Neural cell (in vitro differentiated cells): Measurements from ENCODE around the gene CRCP. TPM values are rescaled to one million over a fixed set of nuclear protein-coding genes. Genes with fewer than 3 reads are reported as not detected.
"Not testable (repeated sequence)": the region's sequence is repeated elsewhere in the genome, so short reads cannot be mapped to it uniquely, and the experiment has no call there.

ENCODE experiments used
- H2AFZ ChIP-seq: fragments of 200-600, 300-800 bp; sonication (generic), shearing (Covaris generic); 2 replicates; pipeline ENCODE4 v1.6.0; 2014; ENCODE audit warnings: low read depth, mild to moderate bottlenecking, antibody characterized with exemption, low read length, moderate library complexity
- H3F3A ChIP-seq: fragments of 200-600 bp; shearing (Covaris generic); 2 replicates; pipeline ENCODE4 v1.6.1; 2016; ENCODE audit warnings: mild to moderate bottlenecking, moderate library complexity, mixed read lengths, antibody characterized with exemption, low read length; ENCODE audit not compliant: insufficient read depth, poor library complexity, severe bottlenecking
- H3K27ac ChIP-seq: fragments of 200-600, 300-800 bp; sonication (generic), shearing (Covaris generic); 2 replicates; pipeline ENCODE4 v1.5.1; 2014; ENCODE audit warnings: mild to moderate bottlenecking, low read length, moderate library complexity
- H3K27me3 ChIP-seq: fragments of 300-800, 200-600 bp; sonication (generic), shearing (Covaris generic); 2 replicates; pipeline ENCODE4 v1.6.0; 2014; ENCODE audit warnings: mild to moderate bottlenecking, low read depth, low read length, moderate library complexity; ENCODE audit not compliant: insufficient read depth
- H3K36me3 ChIP-seq: fragments of 300-800, 200-600 bp; sonication (generic), shearing (Covaris generic); 2 replicates; pipeline ENCODE4 v1.5.1; 2014; ENCODE audit warnings: mild to moderate bottlenecking, antibody characterized with exemption, low read length, moderate library complexity; ENCODE audit not compliant: insufficient read depth
- H3K4me2 ChIP-seq: fragments of 300-800, 200-600 bp; sonication (generic), shearing (Covaris generic); 2 replicates; pipeline ENCODE4 v1.6.0; 2014; ENCODE audit warnings: mild to moderate bottlenecking, low read length
- H3K4me3 ChIP-seq: fragments of 300-800, 200-600 bp; sonication (generic), shearing (Covaris generic); 2 replicates; pipeline ENCODE4 v1.5.1; 2014; ENCODE audit warnings: mild to moderate bottlenecking, low read length, moderate library complexity
- H3K79me2 ChIP-seq: fragments of 200-600 bp; shearing (Covaris generic); replicated peaks from 2 replicates; pipeline ENCODE4 v1.6.0; 2014; ENCODE audit warnings: mild to moderate bottlenecking, low read length, moderate library complexity; ENCODE audit not compliant: insufficient read depth
- H3K9ac ChIP-seq: fragments of 300-800, 200-600 bp; sonication (generic), shearing (Covaris generic); 2 replicates; pipeline ENCODE4 v1.6.1; 2016; ENCODE audit warnings: mild to moderate bottlenecking, low read length, mixed read lengths
- H3K9me2 ChIP-seq: fragments of 200-600 bp; shearing (Covaris generic); 2 replicates; pipeline ENCODE4 v1.6.1; 2016; ENCODE audit warnings: mild to moderate bottlenecking, low read length, mixed read lengths; ENCODE audit not compliant: insufficient read depth
- H3K9me3 ChIP-seq: fragments of 200-600, 300-800 bp; sonication (generic), shearing (Covaris generic); 2 replicates; pipeline ENCODE4 v1.6.1; 2016; ENCODE audit warnings: mild to moderate bottlenecking, mixed run types, low read length, moderate library complexity, mixed read lengths
- H4K20me1 ChIP-seq: fragments of 200-600 bp; shearing (Covaris generic); 2 replicates; pipeline ENCODE4 v1.6.1; 2016; ENCODE audit warnings: mild to moderate bottlenecking, mixed run types; ENCODE audit not compliant: insufficient read depth
- CTCF ChIP-seq: fragments of 450-650 bp; IDR thresholded peaks from 2 replicates; pipeline ENCODE4 v1.5.1; 2014; ENCODE audit warnings: antibody characterized with exemption, mild to moderate bottlenecking, moderate library complexity; ENCODE audit not compliant: poor library complexity, severe bottlenecking
- EP300 ChIP-seq: fragments of 450-650 bp; conservative IDR thresholded peaks from 2 replicates; pipeline ENCODE4 v1.6.1; 2014; ENCODE audit warnings: antibody characterized with exemption, mild to moderate bottlenecking, moderate library complexity; ENCODE audit not compliant: poor library complexity, severe bottlenecking
- EZH2 ChIP-seq: fragments of 200-600, 300-800 bp; shearing (Covaris generic), sonication (generic); IDR thresholded peaks from 2 replicates; pipeline ENCODE4 v1.6.1; 2014; ENCODE audit warnings: antibody characterized with exemption, low read length, borderline replicate concordance, mild to moderate bottlenecking; ENCODE audit not compliant: insufficient read depth, poor library complexity, severe bottlenecking
- MXI1 ChIP-seq: fragments of 450-650 bp; conservative IDR thresholded peaks from 2 replicates; pipeline ENCODE4 v1.6.1; 2014; ENCODE audit warnings: antibody characterized with exemption, mild to moderate bottlenecking; ENCODE audit not compliant: poor library complexity, severe bottlenecking
- POLR2AphosphoS5 ChIP-seq: IDR thresholded peaks from 2 replicates; pipeline ENCODE4 v1.6.1; 2012
- RAD21 ChIP-seq: fragments of 450-650 bp; conservative IDR thresholded peaks from 2 replicates; pipeline ENCODE4 v1.6.1; 2014; ENCODE audit warnings: antibody characterized with exemption, mild to moderate bottlenecking, moderate library complexity
- REST ChIP-seq: IDR thresholded peaks from 2 replicates; pipeline ENCODE4 v1.6.1; 2012; ENCODE audit warnings: borderline replicate concordance
- SMC3 ChIP-seq: fragments of 450-650 bp; conservative IDR thresholded peaks from 2 replicates; pipeline ENCODE4 v1.6.1; 2014; ENCODE audit warnings: antibody characterized with exemption, mild to moderate bottlenecking, moderate library complexity; ENCODE audit not compliant: poor library complexity
- TAF1 ChIP-seq: IDR thresholded peaks from 2 replicates; pipeline ENCODE4 v1.6.1; 2012; ENCODE audit warnings: low read depth
- polyA plus RNA-seq: library from polyadenylated mRNA; depleted of rRNA; stranded (reverse); fragments of >200 nt; gene quantifications from 2 replicates; pipeline ENCODE4 v1.2.3, GENCODE V29; 2014

The CRCP gene
- polyA plus RNA-seq, 1 donor from 2014 or later = 53.6 TPM

DNA sequence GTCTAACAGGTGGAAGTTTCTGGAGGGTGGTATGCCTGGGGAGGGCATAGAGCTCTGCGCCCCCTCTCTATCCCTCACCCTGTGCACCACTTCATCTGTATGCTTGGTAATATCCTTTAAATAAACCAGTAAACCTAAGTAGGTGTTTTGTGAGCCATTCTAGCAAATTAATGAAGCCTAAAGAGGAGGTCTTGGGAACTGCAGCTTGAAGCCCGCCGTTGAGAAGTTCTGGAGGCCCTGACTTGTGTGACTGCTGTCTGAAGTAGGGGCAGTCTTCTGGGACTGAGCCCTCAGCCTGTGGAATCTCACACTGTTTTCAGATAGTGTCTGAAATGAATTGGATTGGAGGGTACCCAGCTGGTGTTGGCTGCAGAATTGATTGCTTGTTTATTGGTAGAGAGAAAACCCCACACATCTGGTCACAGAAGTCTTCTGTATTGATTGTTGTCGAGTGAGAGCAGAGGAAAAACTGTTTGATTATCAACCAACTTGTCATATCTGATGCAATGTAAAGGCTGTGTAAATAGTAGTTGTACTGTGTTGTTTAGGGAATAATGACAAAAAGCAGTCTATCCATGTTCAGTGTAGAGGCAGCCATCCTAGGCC lies 4.7 kb downstream of the CRCP start:
- H3K79me2 ChIP-seq = peaks cover 59% of the 10 kb centered on the region
- no peaks in the 10 kb centered on the region for H3K36me3 ChIP-seq
- H3F3A ChIP-seq = no peaks in the 10 kb centered on the region
- H3K4me2 ChIP-seq = no peak overlapping the region
- TF ChIP-seq REST = no peak
- TF ChIP-seq TAF1 = no peak
- TF ChIP-seq MXI1 = no peak
- no peak for TF ChIP-seq EP300
- TF ChIP-seq CTCF = no peak
- TF ChIP-seq SMC3 = no peak
- TF ChIP-seq EZH2 = no peak
- no peak for TF ChIP-seq POLR2AphosphoS5
- no peak for TF ChIP-seq RAD21
- no peaks in the 10 kb centered on the region for H4K20me1 ChIP-seq
- H3K9me3 ChIP-seq = no peaks in the 10 kb centered on the region
- H3K4me3 ChIP-seq = no peak overlapping the region
- H3K27me3 ChIP-seq = no peaks in the 10 kb centered on the region
- H2AFZ ChIP-seq = no peak overlapping the region
- H3K9ac ChIP-seq = no peak overlapping the region
- H3K9me2 ChIP-seq = no peaks in the 10 kb centered on the region
- H3K27ac ChIP-seq = no peak overlapping the region

DNA sequence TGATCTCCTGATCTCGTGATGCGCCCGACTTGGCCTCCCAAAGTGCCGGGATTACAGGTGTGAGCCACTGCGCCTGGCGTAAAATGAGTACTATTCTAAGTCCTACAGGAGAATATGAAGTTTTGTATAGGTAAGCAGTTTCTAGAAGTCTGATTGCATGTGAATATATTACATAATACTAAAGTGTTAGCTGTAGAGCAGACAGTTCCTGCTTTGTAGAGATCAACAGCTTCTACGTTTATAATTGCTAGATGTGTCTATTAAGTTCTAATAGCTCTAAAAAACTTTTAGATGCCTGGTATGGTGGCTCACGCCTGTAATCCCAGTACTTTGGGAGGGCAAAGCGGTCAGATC lies 8.5 kb downstream of the CRCP start:
- Histone ChIP-seq H4K20me1 (no peaks in the 10 kb centered on the region), H3K4me3 (no peak overlapping the region), H3K36me3 (no peaks in the 10 kb centered on the region), H3F3A (no peaks in the 10 kb centered on the region), H2AFZ (no peak overlapping the region), H3K9me3 (no peaks in the 10 kb centered on the region), H3K27me3 (no peaks in the 10 kb centered on the region), H3K79me2 (peaks cover 48% of the 10 kb centered on the region), H3K4me2 (no peak overlapping the region), H3K27ac (no peak overlapping the region), H3K9me2 (no peaks in the 10 kb centered on the region), H3K9ac (no peak overlapping the region)
- no peak for TF ChIP-seq TAF1

- H3K4me3 ChIP-seq, H3K9me2 ChIP-seq, H3K9ac ChIP-seq, H3K27ac ChIP-seq, H3K27me3 ChIP-seq, H3K4me2 ChIP-seq, H3K9me3 ChIP-seq, H3K36me3 ChIP-seq, H2AFZ ChIP-seq, H4K20me1 ChIP-seq, H3F3A ChIP-seq: not testable (repeated sequence)
- H3K79me2 ChIP-seq = peaks cover 43% of the 10 kb centered on the region
Observed at GRCh38 chr7:66124569-66124861, 9.9 kb downstream of the CRCP start.
